Measurements from ENCODE around the gene MAGEA4. TPM values are rescaled to one million over a fixed set of nuclear protein-coding genes. Genes with fewer than 3 reads are reported as not detected.
"Not testable (repeated sequence)": the region's sequence is repeated elsewhere in the genome, so short reads cannot be mapped to it uniquely, and the experiment has no call there.

Gene MAGEA4
- polyA plus RNA-seq, 3 donors from 2014 or later = not detected

DNA sequence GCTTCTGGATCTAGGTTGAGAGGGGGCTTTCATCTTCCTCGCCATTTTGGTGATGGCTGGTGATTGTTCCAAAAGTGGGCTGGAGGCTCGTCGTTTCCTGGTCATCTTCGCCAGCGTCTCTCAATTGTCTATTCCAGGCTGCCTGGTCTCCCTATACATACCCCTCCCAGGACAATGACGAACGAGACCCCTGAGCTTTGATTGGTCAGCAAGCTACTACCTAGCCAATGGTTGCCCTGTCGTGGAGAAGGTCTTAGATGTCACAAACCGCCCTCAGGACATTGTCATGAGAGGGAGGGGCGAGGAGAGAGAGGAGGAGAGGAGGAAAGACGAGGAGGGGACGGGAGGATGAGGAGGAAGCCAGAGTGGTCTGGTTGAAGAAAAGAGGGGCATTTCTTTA is 7.7 kb upstream of the MAGEA4 start:
- no peaks in the 10 kb centered on the region for H3K4me1 Mint-ChIP-seq
- no peak overlapping the region for H3K27ac Mint-ChIP-seq
- no peaks in the 10 kb centered on the region for H3K36me3 Mint-ChIP-seq
- H3K27me3 Mint-ChIP-seq (ENCODE audit: low read depth in 3 of 3) = peaks cover 0 to 5% (median 2%) of the 10 kb centered on the region in 3 donors
- H3K9me3 Mint-ChIP-seq = peaks cover 0 to 1% (median 0%) of the 10 kb centered on the region in 6 donors
- no peak for DNase-seq
- H3K4me3 Mint-ChIP-seq = no peak overlapping the region

DNA sequence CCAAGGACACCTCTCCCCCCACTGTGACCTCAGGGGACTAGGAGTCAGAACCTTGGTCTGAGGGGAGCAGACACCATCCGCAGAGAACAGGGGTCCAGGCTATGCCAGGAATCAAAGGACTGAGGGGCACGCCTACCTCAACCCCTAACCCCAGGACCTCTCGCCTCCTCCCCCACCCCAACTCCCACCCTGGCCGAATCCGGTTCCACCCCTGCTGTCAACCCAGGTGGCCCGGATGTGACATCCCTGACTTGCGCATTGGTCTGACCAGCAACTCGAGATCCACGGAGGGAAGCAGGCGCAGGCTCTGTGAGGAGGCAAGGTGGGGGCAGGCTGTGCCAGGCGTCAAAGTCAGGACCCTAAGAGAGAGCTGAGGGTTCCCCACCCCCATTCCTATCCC is 468 bp upstream of the MAGEA4 start:
- Mint-ChIP-seq H3K4me1 (no peaks in the 10 kb centered on the region), H3K27ac (no peak overlapping the region), H3K9me3 (peaks cover 0 to 1% (median 0%) of the 10 kb centered on the region in 6 donors), H3K27me3 (ENCODE audit: low read depth in 3 of 3) (no peaks in the 10 kb centered on the region), H3K4me3 (no peak overlapping the region), H3K36me3 (no peaks in the 10 kb centered on the region)
- no peak for DNase-seq

GRCh38 chrX:151918736-151919135 is 6.0 kb downstream of the MAGEA4 start:
- not testable (repeated sequence) for H3K27ac Mint-ChIP-seq; H3K4me3 Mint-ChIP-seq; H3K36me3 Mint-ChIP-seq; H3K27me3 Mint-ChIP-seq (ENCODE audit: low read depth in 3 of 3); H3K9me3 Mint-ChIP-seq; H3K4me1 Mint-ChIP-seq; DNase-seq

DNA sequence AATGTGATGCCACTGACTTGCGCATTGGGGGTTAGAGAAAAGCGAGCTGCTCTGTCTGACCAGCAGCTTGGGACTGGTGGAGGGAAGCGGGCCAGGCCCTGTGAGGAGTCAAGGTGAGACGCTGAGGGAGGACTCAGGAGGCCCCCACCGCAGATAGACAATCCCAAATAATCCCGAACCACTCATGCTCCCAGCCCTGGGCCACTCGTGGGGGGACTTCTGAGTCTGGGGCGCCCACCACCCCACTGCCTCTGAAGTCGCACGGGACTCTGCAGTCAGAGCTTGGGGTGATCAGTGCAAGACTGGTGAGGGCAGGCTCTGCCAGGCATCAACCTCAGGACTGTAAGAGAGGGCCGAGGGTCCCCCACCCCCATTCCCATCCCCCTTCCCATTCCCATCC is 6.9 kb downstream of the MAGEA4 start:
- Mint-ChIP-seq H3K4me3 (no peak overlapping the region), H3K36me3 (no peaks in the 10 kb centered on the region), H3K27me3 (ENCODE audit: low read depth in 3 of 3) (peaks cover 0 to 2% (median 0%) of the 10 kb centered on the region in 3 donors), H3K9me3 (no peaks in the 10 kb centered on the region), H3K4me1 (no peaks in the 10 kb centered on the region), H3K27ac (no peak overlapping the region)
- no peak for DNase-seq

DNA sequence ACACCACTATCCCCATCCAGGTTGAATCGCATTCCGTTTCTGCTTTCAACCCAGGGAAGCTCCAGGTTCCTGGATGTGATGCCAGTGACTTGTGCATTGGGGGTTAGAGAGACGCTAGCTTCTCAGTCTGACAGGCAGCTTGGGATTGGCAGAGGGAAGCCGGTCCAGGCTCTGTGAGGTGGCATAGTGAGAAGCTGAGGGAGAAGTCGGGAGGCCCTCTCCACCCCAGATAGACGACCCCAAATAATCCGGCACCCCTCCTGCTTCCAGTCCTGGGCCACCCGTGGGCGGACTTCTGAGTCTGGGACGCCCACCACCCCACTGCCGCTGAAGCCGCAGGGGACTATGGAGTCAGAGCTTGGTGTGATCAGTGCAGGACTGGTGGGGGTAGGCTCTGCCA is 7.4 kb downstream of the MAGEA4 start:
- no peak overlapping the region for H3K4me3 Mint-ChIP-seq
- H3K9me3 Mint-ChIP-seq = peaks cover 0 to 2% (median 0%) of the 10 kb centered on the region in 6 donors
- no peak overlapping the region for H3K27ac Mint-ChIP-seq
- H3K4me1 Mint-ChIP-seq = no peaks in the 10 kb centered on the region
- peaks cover 0 to 3% (median 1%) of the 10 kb centered on the region in 3 donors for H3K27me3 Mint-ChIP-seq (ENCODE audit: low read depth in 3 of 3)
- DNase-seq = no peak
- no peaks in the 10 kb centered on the region for H3K36me3 Mint-ChIP-seq

DNA sequence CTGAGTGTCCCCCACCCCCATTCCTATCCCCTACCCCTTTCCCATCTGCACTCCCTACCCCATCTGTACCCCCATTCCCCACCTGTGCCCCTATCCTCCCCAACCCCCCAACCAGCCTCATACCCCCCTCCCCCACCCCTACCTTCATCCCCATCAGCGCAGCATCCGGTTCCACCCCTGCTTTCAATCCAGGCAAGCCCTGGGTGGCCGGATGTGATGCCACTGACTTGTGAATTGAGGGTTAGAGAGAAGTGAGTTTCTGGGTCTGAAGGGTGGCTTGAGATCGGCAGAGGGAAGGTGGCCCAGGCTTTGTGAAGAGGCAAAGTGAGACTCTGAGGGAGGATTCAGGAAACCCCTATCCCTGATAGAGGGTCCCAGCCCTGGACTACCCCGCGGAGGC is 7.8 kb downstream of the MAGEA4 start:
- no peaks in the 10 kb centered on the region for H3K36me3 Mint-ChIP-seq
- no peak overlapping the region for H3K4me3 Mint-ChIP-seq
- peaks cover 0 to 4% (median 2%) of the 10 kb centered on the region in 3 donors for H3K27me3 Mint-ChIP-seq (ENCODE audit: low read depth in 3 of 3)
- H3K9me3 Mint-ChIP-seq = peaks cover 0 to 5% (median 0%) of the 10 kb centered on the region in 6 donors
- DNase-seq = no peak
- H3K27ac Mint-ChIP-seq = no peak overlapping the region
- no peaks in the 10 kb centered on the region for H3K4me1 Mint-ChIP-seq

GRCh38 chrX:151921292-151921691 is 8.6 kb downstream of the MAGEA4 start:
- no peak overlapping the region for H3K27ac Mint-ChIP-seq
- DNase-seq = no peak
- H3K36me3 Mint-ChIP-seq = no peaks in the 10 kb centered on the region
- H3K4me1 Mint-ChIP-seq = no peaks in the 10 kb centered on the region
- H3K4me3 Mint-ChIP-seq = no peak overlapping the region
- peaks cover 0 to 5% (median 0%) of the 10 kb centered on the region in 6 donors for H3K9me3 Mint-ChIP-seq
- H3K27me3 Mint-ChIP-seq (ENCODE audit: low read depth in 3 of 3) = peaks cover 0 to 4% (median 2%) of the 10 kb centered on the region in 3 donors

GRCh38 chrX:151921866-151922265 is 9.2 kb downstream of the MAGEA4 start:
- Mint-ChIP-seq H3K27ac (no peak overlapping the region), H3K4me3 (no peak overlapping the region), H3K9me3 (peaks cover 0 to 5% (median 0%) of the 10 kb centered on the region in 6 donors), H3K27me3 (ENCODE audit: low read depth in 3 of 3) (peaks cover 0 to 4% (median 2%) of the 10 kb centered on the region in 3 donors), H3K4me1 (no peaks in the 10 kb centered on the region), H3K36me3 (no peaks in the 10 kb centered on the region)
- no peak for DNase-seq

GRCh38 chrX:151922692-151923091 is 10.0 kb downstream of the MAGEA4 start:
- Mint-ChIP-seq H3K4me1 (no peaks in the 10 kb centered on the region), H3K9me3 (peaks cover 0 to 5% (median 0%) of the 10 kb centered on the region in 6 donors), H3K4me3 (no peak overlapping the region), H3K36me3 (no peaks in the 10 kb centered on the region), H3K27me3 (ENCODE audit: low read depth in 3 of 3) (peaks cover 0 to 4% (median 2%) of the 10 kb centered on the region in 3 donors), H3K27ac (no peak overlapping the region)
- no peak for DNase-seq

DNA sequence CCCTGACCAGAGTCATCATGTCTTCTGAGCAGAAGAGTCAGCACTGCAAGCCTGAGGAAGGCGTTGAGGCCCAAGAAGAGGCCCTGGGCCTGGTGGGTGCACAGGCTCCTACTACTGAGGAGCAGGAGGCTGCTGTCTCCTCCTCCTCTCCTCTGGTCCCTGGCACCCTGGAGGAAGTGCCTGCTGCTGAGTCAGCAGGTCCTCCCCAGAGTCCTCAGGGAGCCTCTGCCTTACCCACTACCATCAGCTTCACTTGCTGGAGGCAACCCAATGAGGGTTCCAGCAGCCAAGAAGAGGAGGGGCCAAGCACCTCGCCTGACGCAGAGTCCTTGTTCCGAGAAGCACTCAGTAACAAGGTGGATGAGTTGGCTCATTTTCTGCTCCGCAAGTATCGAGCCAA is 11.0 kb downstream of the MAGEA4 start:
- H3K36me3 Mint-ChIP-seq = no peaks in the 10 kb centered on the region
- peaks cover 0 to 4% (median 2%) of the 10 kb centered on the region in 3 donors for H3K27me3 Mint-ChIP-seq (ENCODE audit: low read depth in 3 of 3)
- DNase-seq = no peak
- no peaks in the 10 kb centered on the region for H3K4me1 Mint-ChIP-seq
- no peak overlapping the region for H3K27ac Mint-ChIP-seq
- no peak overlapping the region for H3K4me3 Mint-ChIP-seq
- peaks cover 0 to 5% (median 0%) of the 10 kb centered on the region in 6 donors for H3K9me3 Mint-ChIP-seq

DNA sequence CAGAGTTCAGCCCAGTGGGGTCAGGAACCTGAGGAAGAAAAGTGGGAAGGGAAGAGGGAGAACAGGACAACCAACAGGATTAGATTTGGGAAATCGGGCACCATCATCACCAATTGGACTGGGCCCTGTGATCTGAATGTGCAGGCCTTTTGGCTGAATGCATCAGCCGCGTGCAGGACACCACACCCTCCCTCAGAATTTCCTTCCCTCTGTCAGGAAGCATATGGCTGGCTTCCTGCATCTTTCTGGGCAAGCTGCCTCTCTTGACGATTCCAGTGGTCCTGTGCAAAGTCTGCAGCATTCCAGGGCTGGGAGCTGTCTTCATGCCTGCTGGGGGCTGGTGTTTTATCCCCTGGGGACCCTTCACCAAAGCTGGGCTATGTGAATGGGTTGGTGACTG is 16.4 kb downstream of the MAGEA4 start:
- DNase-seq = no peak
- Mint-ChIP-seq H3K27ac (no peak overlapping the region), H3K27me3 (ENCODE audit: low read depth in 3 of 3) (peaks cover 2 to 3% (median 2%) of the 10 kb centered on the region in 3 donors), H3K4me3 (no peak overlapping the region), H3K9me3 (peaks cover 0 to 8% (median 0%) of the 10 kb centered on the region in 6 donors), H3K4me1 (no peaks in the 10 kb centered on the region), H3K36me3 (no peaks in the 10 kb centered on the region)

DNA sequence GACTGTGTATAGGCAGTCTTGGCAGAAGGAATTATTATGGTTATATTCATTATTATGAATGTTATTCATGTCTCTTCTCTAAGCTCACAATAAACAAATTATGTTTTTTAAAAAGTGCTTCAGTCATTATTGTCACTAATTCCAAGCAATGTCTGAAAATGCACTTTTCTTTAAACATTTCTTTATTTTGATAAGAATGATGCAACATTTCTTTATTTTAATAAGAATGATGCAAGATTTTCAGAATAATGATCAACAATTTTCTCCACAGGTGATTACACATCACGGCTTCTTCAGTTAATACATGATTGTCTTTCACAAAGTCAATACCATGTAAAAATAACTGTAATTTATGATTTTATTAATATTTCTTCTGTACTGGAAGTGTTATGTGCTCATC is 22.7 kb downstream of the MAGEA4 start:
- no peak for DNase-seq
- Mint-ChIP-seq H3K36me3 (no peaks in the 10 kb centered on the region), H3K9me3 (no peaks in the 10 kb centered on the region), H3K27ac (no peak overlapping the region), H3K4me1 (no peaks in the 10 kb centered on the region), H3K27me3 (ENCODE audit: low read depth in 3 of 3) (peaks cover 0 to 3% (median 2%) of the 10 kb centered on the region in 3 donors), H3K4me3 (no peak overlapping the region)

DNA sequence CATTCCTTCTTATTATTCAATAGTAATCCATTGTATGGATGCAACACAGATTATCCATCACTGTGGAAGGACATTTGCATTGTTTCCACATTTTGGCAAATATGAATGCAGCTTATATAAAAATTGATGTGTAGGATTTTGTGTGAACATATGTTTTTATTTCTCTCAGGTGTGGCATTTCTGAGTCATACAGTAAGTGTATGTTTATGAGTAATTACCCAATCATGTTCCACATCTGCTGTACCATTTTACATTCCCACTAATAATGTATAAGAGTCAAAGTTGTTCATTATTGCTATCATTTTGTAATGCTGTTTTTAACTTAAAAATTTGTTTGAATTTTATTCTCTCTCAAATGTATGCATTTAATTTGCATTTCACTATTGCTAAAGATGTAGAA is 25.5 kb downstream of the MAGEA4 start:
- Mint-ChIP-seq H3K27ac (no peak overlapping the region), H3K9me3 (no peaks in the 10 kb centered on the region), H3K36me3 (no peaks in the 10 kb centered on the region), H3K4me1 (no peaks in the 10 kb centered on the region), H3K27me3 (ENCODE audit: low read depth in 3 of 3) (peaks cover 0 to 13% (median 5%) of the 10 kb centered on the region in 3 donors), H3K4me3 (no peak overlapping the region)
- no peak for DNase-seq

GRCh38 chrX:151954730-151955129 is 42.0 kb downstream of the MAGEA4 start:
- Mint-ChIP-seq H3K4me3 (no peak overlapping the region), H3K27me3 (ENCODE audit: low read depth in 3 of 3) (peaks cover 2 to 5% (median 3%) of the 10 kb centered on the region in 3 donors), H3K4me1 (no peaks in the 10 kb centered on the region), H3K27ac (no peak overlapping the region), H3K36me3 (no peaks in the 10 kb centered on the region), H3K9me3 (peaks cover 0 to 2% (median 0%) of the 10 kb centered on the region in 6 donors)
- DNase-seq = no peak

DNA sequence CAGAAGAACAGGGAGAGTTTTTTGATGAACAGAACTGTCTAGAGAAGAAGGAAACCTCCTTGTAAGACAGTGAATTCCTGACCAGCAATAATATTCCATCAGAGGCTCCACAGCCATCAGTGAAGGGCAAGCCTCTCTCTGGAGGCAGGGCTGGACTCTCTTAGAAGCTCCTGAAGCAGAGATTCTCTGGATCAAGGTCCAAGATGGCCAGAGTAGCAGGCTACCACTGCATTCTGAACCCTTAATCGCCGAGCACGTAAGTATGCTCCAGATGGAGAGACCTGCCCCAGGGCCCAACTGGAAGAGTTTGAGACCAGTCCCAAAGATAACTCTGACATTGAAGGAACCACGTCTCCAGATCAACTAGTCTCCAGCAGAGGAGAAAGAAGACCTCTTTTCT is 45.4 kb downstream of the MAGEA4 start:
- no peak for DNase-seq
- Mint-ChIP-seq H3K27me3 (ENCODE audit: low read depth in 3 of 3) (peaks cover 0 to 3% (median 0%) of the 10 kb centered on the region in 3 donors), H3K27ac (no peak overlapping the region), H3K4me1 (no peaks in the 10 kb centered on the region), H3K4me3 (no peak overlapping the region), H3K36me3 (no peaks in the 10 kb centered on the region), H3K9me3 (no peaks in the 10 kb centered on the region)

Measured in immature natural killer cell (primary cell).